DOHH2 (cell line): ENCODE data around the gene FBXL17.

Experiments
- H3F3A ChIP-seq: fragments of 200-600 bp; sonication (generic), shearing (Covaris generic); 2 replicates; pipeline ENCODE4 v1.6.0; 2016; ENCODE audit warnings: antibody characterized with exemption, mild to moderate bottlenecking; ENCODE audit not compliant: control insufficient read depth, insufficient read depth
- H3K27ac ChIP-seq: fragments of 200-600 bp; sonication (generic); 2 replicates; pipeline ENCODE4 v1.5.1; 2014; ENCODE audit warnings: low read depth, mild to moderate bottlenecking, low read length, moderate library complexity
- H3K27me3 ChIP-seq: fragments of 200-600 bp; sonication (generic); 2 replicates; pipeline ENCODE4 v1.6.1; 2014; ENCODE audit warnings: mild to moderate bottlenecking, low read length, mixed read lengths; ENCODE audit not compliant: control insufficient read depth
- H3K36me3 ChIP-seq: fragments of 200-600 bp; sonication (generic); 2 replicates; pipeline ENCODE4 v1.6.1; 2014; ENCODE audit warnings: mild to moderate bottlenecking, low read length, moderate library complexity, mixed read lengths; ENCODE audit not compliant: control insufficient read depth
- H3K4me1 ChIP-seq: fragments of 200-600 bp; sonication (generic); 2 replicates; pipeline ENCODE4 v1.6.1; 2014; ENCODE audit warnings: mild to moderate bottlenecking, low read length, mixed read lengths; ENCODE audit not compliant: control insufficient read depth
- H3K4me2 ChIP-seq: fragments of 200-600 bp; sonication (generic); 2 replicates; pipeline ENCODE4 v1.6.0; 2014; ENCODE audit warnings: mild to moderate bottlenecking, low read length, moderate library complexity
- H3K4me3 ChIP-seq: fragments of 200-600 bp; sonication (generic); 2 replicates; pipeline ENCODE4 v1.5.1; 2014; ENCODE audit warnings: mild to moderate bottlenecking, low read length, mixed read lengths
- H3K79me2 ChIP-seq: fragments of 200-600 bp; sonication (generic); 2 replicates; pipeline ENCODE4 v1.6.1; 2014; ENCODE audit warnings: mild to moderate bottlenecking, low read length, mixed read lengths; ENCODE audit not compliant: control insufficient read depth
- H3K9me2 ChIP-seq: fragments of 200-600 bp; sonication (generic); replicated peaks from 2 replicates; pipeline ENCODE4 v1.6.1; 2014; ENCODE audit warnings: mild to moderate bottlenecking, low read length, mixed read lengths; ENCODE audit not compliant: control insufficient read depth
- H3K9me3 ChIP-seq: fragments of 200-600 bp; sonication (generic); 2 replicates; pipeline ENCODE4 v1.6.1; 2014; ENCODE audit warnings: antibody characterized with exemption, low read length, mixed read lengths; ENCODE audit not compliant: control insufficient read depth, insufficient read depth
- H4K20me1 ChIP-seq: fragments of 200-600 bp; sonication (generic); 2 replicates; pipeline ENCODE4 v1.6.0; 2014; ENCODE audit warnings: low read depth, mild to moderate bottlenecking, antibody characterized with exemption, low read length, moderate library complexity; ENCODE audit not compliant: control insufficient read depth, insufficient read depth
- EZH2phosphoT487 ChIP-seq: fragments of 200-600 bp; sonication (generic); IDR thresholded peaks from 2 replicates; pipeline ENCODE4 v1.6.1; 2017; ENCODE audit warnings: borderline replicate concordance, mild to moderate bottlenecking, antibody characterized with exemption, low read length, moderate library complexity, mixed read lengths
- TF ChIP-seq, protein P1 (sequence below): fragments of 200-600 bp; sonication (generic); IDR thresholded peaks from one replicate; pipeline ENCODE4 v1.5.1; 2014; ENCODE audit warnings: antibody characterized with exemption, mild to moderate bottlenecking, low read depth, low read length; ENCODE audit not compliant: poor library complexity, severe bottlenecking

FBXL17 gene

DNA sequence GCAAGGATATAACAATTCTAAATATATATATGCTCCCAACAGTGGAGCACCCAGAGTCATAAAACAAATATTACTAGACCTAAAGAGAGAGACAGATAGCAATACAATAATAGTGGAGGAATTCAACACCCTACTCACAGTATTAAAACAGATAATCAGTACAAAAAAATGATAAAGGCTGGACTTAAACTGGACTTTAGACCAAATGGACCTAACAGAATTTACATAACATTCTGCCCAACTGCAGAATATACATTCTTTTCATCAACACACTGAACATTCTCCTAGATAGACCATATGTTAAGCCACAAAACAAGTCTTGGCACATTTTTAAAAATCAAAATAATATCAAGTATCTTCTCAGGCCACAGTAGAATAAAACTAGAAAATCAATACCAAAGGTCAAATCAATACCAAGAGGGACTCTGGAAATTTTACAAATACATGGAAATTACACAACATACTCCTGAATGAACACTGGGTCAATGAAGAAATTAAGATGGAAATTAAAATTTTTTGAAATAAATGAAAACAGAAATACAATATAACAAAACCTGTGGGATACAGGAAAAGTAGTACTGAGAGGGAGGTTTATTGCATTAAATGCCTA, 100.8 kb downstream of the FBXL17 start:
- H3K4me3 ChIP-seq = no peak overlapping the region
- no peaks in the 10 kb centered on the region for H3K4me1 ChIP-seq
- no peaks in the 10 kb centered on the region for H3F3A ChIP-seq
- no peak for TF ChIP-seq EZH2phosphoT487
- TF ChIP-seq, protein P1, sequence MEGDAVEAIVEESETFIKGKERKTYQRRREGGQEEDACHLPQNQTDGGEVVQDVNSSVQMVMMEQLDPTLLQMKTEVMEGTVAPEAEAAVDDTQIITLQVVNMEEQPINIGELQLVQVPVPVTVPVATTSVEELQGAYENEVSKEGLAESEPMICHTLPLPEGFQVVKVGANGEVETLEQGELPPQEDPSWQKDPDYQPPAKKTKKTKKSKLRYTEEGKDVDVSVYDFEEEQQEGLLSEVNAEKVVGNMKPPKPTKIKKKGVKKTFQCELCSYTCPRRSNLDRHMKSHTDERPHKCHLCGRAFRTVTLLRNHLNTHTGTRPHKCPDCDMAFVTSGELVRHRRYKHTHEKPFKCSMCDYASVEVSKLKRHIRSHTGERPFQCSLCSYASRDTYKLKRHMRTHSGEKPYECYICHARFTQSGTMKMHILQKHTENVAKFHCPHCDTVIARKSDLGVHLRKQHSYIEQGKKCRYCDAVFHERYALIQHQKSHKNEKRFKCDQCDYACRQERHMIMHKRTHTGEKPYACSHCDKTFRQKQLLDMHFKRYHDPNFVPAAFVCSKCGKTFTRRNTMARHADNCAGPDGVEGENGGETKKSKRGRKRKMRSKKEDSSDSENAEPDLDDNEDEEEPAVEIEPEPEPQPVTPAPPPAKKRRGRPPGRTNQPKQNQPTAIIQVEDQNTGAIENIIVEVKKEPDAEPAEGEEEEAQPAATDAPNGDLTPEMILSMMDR = no peak
- H3K27me3 ChIP-seq = no peaks in the 10 kb centered on the region
- H3K9me3 ChIP-seq = 0 out of 2 replicates have a peak, but pooled peaks cover 3% of the 10 kb centered on the region
- no peak overlapping the region for H3K27ac ChIP-seq
- no peaks in the 10 kb centered on the region for H3K9me2 ChIP-seq
- H3K36me3 ChIP-seq = no peaks in the 10 kb centered on the region
- H3K79me2 ChIP-seq = peaks cover 2% of the 10 kb centered on the region; the same call in 1 of the 2 replicates
- H4K20me1 ChIP-seq = no peaks in the 10 kb centered on the region
- H3K4me2 ChIP-seq = no peak overlapping the region

DNA sequence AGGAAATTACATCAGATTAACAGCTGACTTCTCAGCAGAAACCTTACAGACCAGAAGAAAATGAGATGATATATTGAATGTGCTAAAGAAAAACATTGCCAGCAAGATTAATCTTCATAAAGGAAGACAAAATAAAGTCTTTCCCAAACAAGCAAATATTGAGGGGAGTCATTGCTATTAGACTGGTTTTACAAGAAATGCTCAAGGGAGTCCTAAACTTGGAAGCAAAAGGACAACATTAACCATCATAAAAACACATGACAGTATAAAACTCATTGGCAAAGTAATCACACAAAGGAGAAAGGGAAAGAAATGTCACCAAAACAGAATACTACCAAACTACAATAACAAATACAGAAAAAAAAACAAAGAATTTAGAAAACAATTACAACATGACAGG, 101.7 kb downstream of the FBXL17 start:
- no peak for TF ChIP-seq EZH2phosphoT487
- TF ChIP-seq, protein P1 = no peak
- H3K36me3 ChIP-seq = no peaks in the 10 kb centered on the region
- no peak overlapping the region for H3K27ac ChIP-seq

DNA sequence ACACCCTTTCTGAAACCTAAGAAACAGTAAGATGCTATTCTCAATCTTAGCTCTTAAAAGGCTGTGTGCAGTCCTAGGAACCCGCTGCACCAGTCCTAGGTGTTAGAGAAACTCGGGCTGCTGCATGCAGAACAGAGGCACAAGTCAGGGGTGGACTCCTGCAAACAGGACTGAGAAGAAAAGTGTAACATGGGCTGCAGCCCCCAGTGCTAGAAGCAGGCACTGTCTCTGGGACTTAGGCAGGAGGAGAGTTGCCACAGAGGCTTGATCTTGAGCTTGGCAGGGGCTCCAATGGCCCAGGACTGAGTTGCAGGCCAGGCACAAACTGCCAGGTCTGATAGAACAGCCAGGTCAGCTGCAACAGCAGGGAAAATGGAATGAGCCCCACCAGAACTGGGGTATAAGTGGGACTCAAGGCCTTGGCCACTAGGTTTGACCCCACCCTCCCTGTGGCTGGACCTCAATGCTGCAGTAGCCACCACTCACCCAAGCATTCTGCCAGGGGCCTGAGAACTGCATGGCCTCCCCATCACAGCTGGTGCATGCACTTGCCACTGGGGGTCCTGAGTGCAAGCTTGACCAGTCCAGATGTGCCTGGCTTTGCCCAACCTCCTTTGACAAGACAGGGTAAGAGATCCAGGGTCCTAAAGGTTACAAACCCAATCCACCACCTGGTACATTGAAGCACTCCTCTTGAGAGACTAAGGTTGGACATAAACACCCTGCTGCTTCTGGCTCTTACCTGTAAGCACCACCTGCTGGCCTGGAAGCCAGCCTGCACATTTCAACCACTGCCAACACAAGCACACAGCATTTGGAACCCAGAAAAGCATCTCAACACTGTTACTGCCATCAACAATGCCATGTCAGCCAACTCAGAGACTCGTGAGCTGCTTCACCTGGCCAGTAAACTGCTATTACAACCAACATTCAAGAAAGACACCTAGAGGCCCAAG, 103.3 kb downstream of the FBXL17 start:
- Histone ChIP-seq H3K4me1 (no peaks in the 10 kb centered on the region), H3K4me3 (no peak overlapping the region), H3K27ac (no peak overlapping the region), H3K79me2 (peaks cover 2% of the 10 kb centered on the region; the same call in 1 of the 2 replicates), H3K9me3 (0 out of 2 replicates have a peak, but pooled peaks cover 3% of the 10 kb centered on the region), H3K9me2 (no peaks in the 10 kb centered on the region), H4K20me1 (no peaks in the 10 kb centered on the region), H3K4me2 (no peak overlapping the region), H3K27me3 (no peaks in the 10 kb centered on the region), H3F3A (no peaks in the 10 kb centered on the region), H3K36me3 (no peaks in the 10 kb centered on the region)
- no peak for TF ChIP-seq EZH2phosphoT487
- TF ChIP-seq, protein P1 = no peak

More for the DNA sequence above, 101.7 kb downstream of the FBXL17 start:
- Histone ChIP-seq H4K20me1 (no peaks in the 10 kb centered on the region), H3K4me2 (no peak overlapping the region), H3K9me2 (no peaks in the 10 kb centered on the region), H3K4me1 (no peaks in the 10 kb centered on the region), H3K9me3 (0 out of 2 replicates have a peak, but pooled peaks cover 3% of the 10 kb centered on the region), H3K79me2 (peaks cover 2% of the 10 kb centered on the region; the same call in 1 of the 2 replicates), H3K27me3 (no peaks in the 10 kb centered on the region), H3F3A (no peaks in the 10 kb centered on the region), H3K4me3 (no peak overlapping the region)
